22Rv1 (cell line): ENCODE results near the gene POLE4.

ENCODE experiments used
- CTCF ChIP-seq: fragments of 450-650 bp; IDR thresholded peaks from 2 replicates; pipeline ENCODE4 v1.5.1; 2017; ENCODE audit warnings: mild to moderate bottlenecking
- ZFX ChIP-seq: fragments of 450-650 bp; IDR thresholded peaks from 2 replicates; pipeline ENCODE4 v1.6.1; 2017; ENCODE audit warnings: antibody characterized with exemption, borderline replicate concordance

GRCh38 chr2:75003276-75003675 is 44.8 kb downstream of the POLE4 start:
- no peak for TF ChIP-seq CTCF
- TF ChIP-seq ZFX, result no peak
